ENCODE measurements around the gene FAM162A.
"Not testable (repeated sequence)": the region's sequence is repeated elsewhere in the genome, so short reads cannot be mapped to it uniquely, and the experiment has no call there.

FAM162A gene

GRCh38 chr3:122435950-122436349 is 52.0 kb downstream of the FAM162A start:
- H3K27ac ChIP-seq (ENCODE audit: low read depth, low read length), result no peak overlapping the region
- no peaks in the 10 kb centered on the region for H3K9me2 ChIP-seq (replicated peaks; ENCODE audit: control insufficient read depth, low read length)
- no peaks in the 10 kb centered on the region for H3F3A ChIP-seq (ENCODE audit: control insufficient read depth, insufficient read depth)
- H3K4me3 ChIP-seq (ENCODE audit: low read length), result no peak overlapping the region
- no peaks in the 10 kb centered on the region for H3K4me1 ChIP-seq (ENCODE audit: control insufficient read depth, low read length)
- H3K4me2 ChIP-seq (ENCODE audit: low read length), result no peak overlapping the region
- no peaks in the 10 kb centered on the region for H3K27me3 ChIP-seq (ENCODE audit: control insufficient read depth, low read length)
- H3K36me3 ChIP-seq (ENCODE audit: control insufficient read depth, low read length), result peaks cover 82% of the 10 kb centered on the region
- no peaks in the 10 kb centered on the region for H3K9me3 ChIP-seq (ENCODE audit: control insufficient read depth, insufficient read depth, low read length)
- TF ChIP-seq, protein P1, sequence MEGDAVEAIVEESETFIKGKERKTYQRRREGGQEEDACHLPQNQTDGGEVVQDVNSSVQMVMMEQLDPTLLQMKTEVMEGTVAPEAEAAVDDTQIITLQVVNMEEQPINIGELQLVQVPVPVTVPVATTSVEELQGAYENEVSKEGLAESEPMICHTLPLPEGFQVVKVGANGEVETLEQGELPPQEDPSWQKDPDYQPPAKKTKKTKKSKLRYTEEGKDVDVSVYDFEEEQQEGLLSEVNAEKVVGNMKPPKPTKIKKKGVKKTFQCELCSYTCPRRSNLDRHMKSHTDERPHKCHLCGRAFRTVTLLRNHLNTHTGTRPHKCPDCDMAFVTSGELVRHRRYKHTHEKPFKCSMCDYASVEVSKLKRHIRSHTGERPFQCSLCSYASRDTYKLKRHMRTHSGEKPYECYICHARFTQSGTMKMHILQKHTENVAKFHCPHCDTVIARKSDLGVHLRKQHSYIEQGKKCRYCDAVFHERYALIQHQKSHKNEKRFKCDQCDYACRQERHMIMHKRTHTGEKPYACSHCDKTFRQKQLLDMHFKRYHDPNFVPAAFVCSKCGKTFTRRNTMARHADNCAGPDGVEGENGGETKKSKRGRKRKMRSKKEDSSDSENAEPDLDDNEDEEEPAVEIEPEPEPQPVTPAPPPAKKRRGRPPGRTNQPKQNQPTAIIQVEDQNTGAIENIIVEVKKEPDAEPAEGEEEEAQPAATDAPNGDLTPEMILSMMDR (IDR thresholded peaks at IDR 0.05; ENCODE audit: low read depth, low read length, poor library complexity, severe bottlenecking), result no peak
- no peak for TF ChIP-seq EZH2phosphoT487 (IDR thresholded peaks at IDR 0.05; ENCODE audit: borderline replicate concordance, low read length)
- H3K79me2 ChIP-seq (ENCODE audit: control insufficient read depth, low read length), result no peaks in the 10 kb centered on the region
- H4K20me1 ChIP-seq (ENCODE audit: control insufficient read depth, insufficient read depth, low read depth, low read length), result no peaks in the 10 kb centered on the region

- no peaks in the 10 kb centered on the region for H3K4me1 ChIP-seq (ENCODE audit: control insufficient read depth, low read length)
- no peaks in the 10 kb centered on the region for H3K9me2 ChIP-seq (replicated peaks; ENCODE audit: control insufficient read depth, low read length)
- no peaks in the 10 kb centered on the region for H3K27me3 ChIP-seq (ENCODE audit: control insufficient read depth, low read length)
- peaks cover 3% of the 10 kb centered on the region for H3F3A ChIP-seq (ENCODE audit: control insufficient read depth, insufficient read depth)
- no peak overlapping the region for H3K27ac ChIP-seq (ENCODE audit: low read depth, low read length)
- H3K79me2 ChIP-seq (ENCODE audit: control insufficient read depth, low read length), result 0 out of 2 replicates have a peak, but pooled peaks cover 2% of the 10 kb centered on the region
- no peak overlapping the region for H3K4me3 ChIP-seq (ENCODE audit: low read length)
- H4K20me1 ChIP-seq (ENCODE audit: control insufficient read depth, insufficient read depth, low read depth, low read length), result no peaks in the 10 kb centered on the region
- H3K4me2 ChIP-seq (ENCODE audit: low read length), result no peak overlapping the region
- no peaks in the 10 kb centered on the region for H3K9me3 ChIP-seq (ENCODE audit: control insufficient read depth, insufficient read depth, low read length)
- peaks cover 69% of the 10 kb centered on the region for H3K36me3 ChIP-seq (ENCODE audit: control insufficient read depth, low read length)
- TF ChIP-seq, protein P1 (IDR thresholded peaks at IDR 0.05; ENCODE audit: low read depth, low read length, poor library complexity, severe bottlenecking), result no peak
- no peak for TF ChIP-seq EZH2phosphoT487 (IDR thresholded peaks at IDR 0.05; ENCODE audit: borderline replicate concordance, low read length)
Measured at GRCh38 chr3:122443090-122443489, 59.1 kb downstream of the FAM162A start.

GRCh38 chr3:122443762-122444490 is 59.9 kb downstream of the FAM162A start:
- not testable (repeated sequence) for H3K27me3 ChIP-seq (ENCODE audit: control insufficient read depth, low read length); H3K4me2 ChIP-seq (ENCODE audit: low read length); H3K4me3 ChIP-seq (ENCODE audit: low read length); H3K9me3 ChIP-seq (ENCODE audit: control insufficient read depth, insufficient read depth, low read length); H3K27ac ChIP-seq (ENCODE audit: low read depth, low read length); H3K4me1 ChIP-seq (ENCODE audit: control insufficient read depth, low read length); H4K20me1 ChIP-seq (ENCODE audit: control insufficient read depth, insufficient read depth, low read depth, low read length); H3F3A ChIP-seq (ENCODE audit: control insufficient read depth, insufficient read depth); H3K9me2 ChIP-seq (replicated peaks; ENCODE audit: control insufficient read depth, low read length); H3K79me2 ChIP-seq (ENCODE audit: control insufficient read depth, low read length)
- H3K36me3 ChIP-seq (ENCODE audit: control insufficient read depth, low read length), result peaks cover 69% of the 10 kb centered on the region

DNA sequence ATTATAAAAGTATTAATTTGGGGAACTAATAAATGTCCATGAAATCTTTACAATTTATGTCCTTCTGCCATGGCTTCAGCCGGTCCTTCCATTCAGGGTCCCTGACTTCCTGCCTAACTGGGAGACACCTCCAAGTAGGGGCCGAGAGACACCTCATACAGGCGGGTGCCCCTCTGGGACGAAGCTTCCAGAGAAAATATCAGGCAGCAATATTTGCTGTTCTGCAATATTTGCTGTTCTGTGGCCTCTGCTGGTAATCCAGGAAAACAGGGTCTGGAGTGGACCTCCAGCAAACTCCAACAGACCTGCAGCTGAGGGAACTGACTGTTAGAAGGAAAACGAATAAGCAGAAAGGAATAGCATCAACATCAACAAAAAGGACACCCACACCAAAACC is 60.5 kb downstream of the FAM162A start:
- not testable (repeated sequence) for H3K4me2 ChIP-seq (ENCODE audit: low read length); H3K27ac ChIP-seq (ENCODE audit: low read depth, low read length); H3K79me2 ChIP-seq (ENCODE audit: control insufficient read depth, low read length); H3K27me3 ChIP-seq (ENCODE audit: control insufficient read depth, low read length); H3K9me2 ChIP-seq (replicated peaks; ENCODE audit: control insufficient read depth, low read length); H3K4me3 ChIP-seq (ENCODE audit: low read length); H3K9me3 ChIP-seq (ENCODE audit: control insufficient read depth, insufficient read depth, low read length); H3K4me1 ChIP-seq (ENCODE audit: control insufficient read depth, low read length); H4K20me1 ChIP-seq (ENCODE audit: control insufficient read depth, insufficient read depth, low read depth, low read length); H3F3A ChIP-seq (ENCODE audit: control insufficient read depth, insufficient read depth)
- H3K36me3 ChIP-seq (ENCODE audit: control insufficient read depth, low read length), result peaks cover 69% of the 10 kb centered on the region

- peaks cover 64% of the 10 kb centered on the region for H3K36me3 ChIP-seq (ENCODE audit: control insufficient read depth, low read length)
Measured at GRCh38 chr3:122448218-122448617, 64.2 kb downstream of the FAM162A start.

More at GRCh38 chr3:122448218-122448617, 64.2 kb downstream of the FAM162A start:
- not testable (repeated sequence) for H3K27me3 ChIP-seq (ENCODE audit: control insufficient read depth, low read length); H3K4me2 ChIP-seq (ENCODE audit: low read length); H3K9me2 ChIP-seq (replicated peaks; ENCODE audit: control insufficient read depth, low read length); H3K4me3 ChIP-seq (ENCODE audit: low read length); H3K79me2 ChIP-seq (ENCODE audit: control insufficient read depth, low read length); H3K27ac ChIP-seq (ENCODE audit: low read depth, low read length); H3K4me1 ChIP-seq (ENCODE audit: control insufficient read depth, low read length); H3K9me3 ChIP-seq (ENCODE audit: control insufficient read depth, insufficient read depth, low read length); H3F3A ChIP-seq (ENCODE audit: control insufficient read depth, insufficient read depth); H4K20me1 ChIP-seq (ENCODE audit: control insufficient read depth, insufficient read depth, low read depth, low read length)

All from DOHH2 (cell line).